Epithelial cell of proximal tubule (primary cell): Measurements from ENCODE around the gene MRS2. TPM values are rescaled to one million over a fixed set of nuclear protein-coding genes. Genes with fewer than 3 reads are reported as not detected.
"Not testable (repeated sequence)": the region's sequence is repeated elsewhere in the genome, so short reads cannot be mapped to it uniquely, and the experiment has no call there.

Source experiments
- DNase-seq: peaks from one replicate; pipeline ENCODE4 v3.0.0-alpha.2; 2011; ENCODE audit warnings: low read depth
- H3K4me3 ChIP-seq: 2 replicates; pipeline ENCODE4 v1.5.1; 2011; ENCODE audit warnings: low read depth, mild to moderate bottlenecking, low read length
- CTCF ChIP-seq: conservative IDR thresholded peaks from 2 replicates; pipeline ENCODE4 v1.5.1; 2012; ENCODE audit warnings: low read depth, mild to moderate bottlenecking, low read length
- total RNA-seq: library from RNA; depleted of rRNA; stranded (reverse); fragments of >200 nt; gene quantifications from 2 replicates; pipeline ENCODE4 v1.2.3, GENCODE V29; 2015

MRS2 gene
- total RNA-seq, 1 donor from 2014 or later, result 38.3 TPM

GRCh38 chr6:24405262-24405661, 2.5 kb downstream of the MRS2 start:
- no peak for DNase-seq
- H3K4me3 ChIP-seq, result no peak overlapping the region
- TF ChIP-seq CTCF, result no peak

- H3K4me3 ChIP-seq, result no peak overlapping the region
- TF ChIP-seq CTCF, result no peak
- no peak for DNase-seq
Observed at GRCh38 chr6:24408719-24409410, 6.1 kb downstream of the MRS2 start.

- H3K4me3 ChIP-seq, result no peak overlapping the region
- no peak for TF ChIP-seq CTCF
- DNase-seq, result no peak
Observed at GRCh38 chr6:24410622-24411021, 7.9 kb downstream of the MRS2 start.

- H3K4me3 ChIP-seq, result no peak overlapping the region
- DNase-seq, result no peak
- no peak for TF ChIP-seq CTCF
Observed at GRCh38 chr6:24412294-24412693, 9.6 kb downstream of the MRS2 start.

GRCh38 chr6:24414531-24414930, 11.8 kb downstream of the MRS2 start:
- H3K4me3 ChIP-seq, DNase-seq: not testable (repeated sequence)

- DNase-seq, result no peak
- no peak for TF ChIP-seq CTCF
Observed at GRCh38 chr6:24415753-24416152, 13.0 kb downstream of the MRS2 start.

GRCh38 chr6:24419526-24419925, 16.8 kb downstream of the MRS2 start:
- DNase-seq, result no peak
- no peak for TF ChIP-seq CTCF
- H3K4me3 ChIP-seq, result no peak overlapping the region

More at GRCh38 chr6:24415753-24416152, 13.0 kb downstream of the MRS2 start:
- no peak overlapping the region for H3K4me3 ChIP-seq
